KOPT-K1 (cell line): ENCODE data around the gene ACTRT3.
"Not testable (repeated sequence)": the region's sequence is repeated elsewhere in the genome, so short reads cannot be mapped to it uniquely, and the experiment has no call there.

Experiments used
- H3K27ac ChIP-seq: fragments of 200-600 bp; sonication (generic); 2 replicates; pipeline ENCODE4 v1.5.1; 2016; ENCODE audit warnings: antibody characterized with exemption, mild to moderate bottlenecking, low read depth, low read length; ENCODE audit not compliant: poor library complexity, severe bottlenecking
- H3K36me3 ChIP-seq: fragments of 200-600 bp; sonication (generic); 2 replicates; pipeline ENCODE4 v1.5.1; 2017; ENCODE audit warnings: antibody characterized with exemption, mild to moderate bottlenecking, low read length, moderate library complexity; ENCODE audit not compliant: insufficient read depth
- H3K9me3 ChIP-seq: fragments of 200-600 bp; sonication (generic); 2 replicates; pipeline ENCODE4 v1.5.1; 2017; ENCODE audit warnings: antibody characterized with exemption, low read length, mild to moderate bottlenecking; ENCODE audit not compliant: insufficient read depth, poor library complexity, severe bottlenecking

The ACTRT3 gene

GRCh38 chr3:169755488-169755887 is 13.9 kb downstream of the ACTRT3 start:
- H3K27ac ChIP-seq: no peak overlapping the region
- no peaks in the 10 kb centered on the region for H3K36me3 ChIP-seq
- no peaks in the 10 kb centered on the region for H3K9me3 ChIP-seq

DNA sequence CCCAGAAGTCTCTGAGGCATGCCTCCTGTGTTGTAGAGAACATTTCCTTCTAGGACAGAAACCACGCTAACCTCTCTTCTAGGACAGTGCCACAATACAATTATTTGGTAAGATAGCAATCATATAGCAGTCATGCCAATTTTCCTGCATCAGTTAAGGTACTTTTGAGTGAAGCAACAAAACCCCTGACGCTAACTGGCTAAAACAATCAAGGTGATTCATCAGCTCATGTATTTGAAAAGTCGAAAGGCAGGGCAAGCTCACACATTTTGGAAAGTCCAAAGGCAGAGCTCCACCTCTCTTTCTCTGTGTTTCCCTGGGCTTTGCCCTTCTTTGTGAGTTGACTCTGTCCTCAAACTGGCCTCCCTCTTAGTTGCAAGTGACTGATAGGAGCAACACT is 14.7 kb downstream of the ACTRT3 start:
- Histone ChIP-seq H3K36me3 (no peaks in the 10 kb centered on the region), H3K27ac (no peak overlapping the region), H3K9me3 (no peaks in the 10 kb centered on the region)

DNA sequence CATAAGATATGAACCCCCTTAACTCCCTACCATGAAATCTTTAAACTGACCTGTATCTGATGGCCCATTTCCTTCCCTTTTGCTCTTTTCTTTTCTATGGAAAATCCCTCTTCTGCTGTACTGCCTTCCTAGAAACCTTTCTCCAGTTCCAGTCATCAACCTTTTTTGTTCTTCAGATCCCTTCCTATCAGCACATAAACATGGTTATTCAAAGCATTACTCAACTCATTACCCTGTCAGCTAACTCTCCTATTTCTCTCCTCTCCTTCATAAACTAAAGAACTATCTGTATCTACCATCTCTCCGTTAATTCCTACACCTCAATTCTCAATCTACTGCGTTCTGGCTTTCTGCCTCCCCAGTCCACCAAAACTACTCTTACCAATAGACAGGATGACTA is 17.5 kb downstream of the ACTRT3 start:
- no peaks in the 10 kb centered on the region for H3K36me3 ChIP-seq
- H3K9me3 ChIP-seq: no peaks in the 10 kb centered on the region
- no peak overlapping the region for H3K27ac ChIP-seq

DNA sequence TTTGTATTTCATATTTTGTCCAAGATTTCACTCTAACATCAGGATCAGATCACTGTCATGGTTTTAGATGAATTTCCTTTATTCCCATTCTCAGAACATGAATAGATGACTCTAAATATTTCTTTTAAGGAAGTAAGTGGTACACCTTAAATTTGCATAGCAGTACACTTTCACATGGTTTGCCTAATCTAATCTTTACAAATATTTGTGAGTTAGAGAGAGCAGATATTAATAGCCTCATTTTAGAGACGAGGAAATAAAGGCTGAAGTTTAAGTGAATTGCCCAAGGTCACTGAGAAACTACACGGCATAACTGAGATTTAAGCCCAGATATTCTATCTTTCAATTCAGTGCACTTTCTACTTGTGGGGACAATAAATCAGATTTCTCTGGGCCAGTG is 18.7 kb downstream of the ACTRT3 start:
- H3K9me3 ChIP-seq: no peaks in the 10 kb centered on the region
- H3K27ac ChIP-seq: no peak overlapping the region
- no peaks in the 10 kb centered on the region for H3K36me3 ChIP-seq

- Histone ChIP-seq H3K36me3 (no peaks in the 10 kb centered on the region), H3K9me3 (no peaks in the 10 kb centered on the region), H3K27ac (no peak overlapping the region)
Measured at GRCh38 chr3:169748670-169749069, 20.7 kb downstream of the ACTRT3 start.

DNA sequence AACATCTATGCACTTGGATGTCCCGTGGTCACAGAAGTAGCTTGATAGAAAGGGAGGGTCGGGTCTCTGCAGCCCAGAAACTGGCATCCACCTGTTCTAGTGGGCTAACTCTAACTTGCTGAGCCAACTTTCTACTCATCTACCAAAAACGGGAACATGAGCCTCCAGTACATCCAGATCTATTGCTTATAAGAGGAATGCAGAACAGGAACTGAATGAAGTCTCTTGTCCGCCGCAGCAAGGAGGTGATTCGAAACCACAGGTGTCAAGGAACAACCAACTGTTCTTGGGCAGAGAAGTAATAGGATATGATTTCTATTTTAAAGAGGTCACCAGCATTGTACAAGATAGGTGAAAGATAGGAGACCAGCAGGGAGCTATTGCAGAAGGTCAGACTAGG is 22.4 kb downstream of the ACTRT3 start:
- H3K9me3 ChIP-seq: no peaks in the 10 kb centered on the region
- H3K27ac ChIP-seq: no peak overlapping the region
- H3K36me3 ChIP-seq: no peaks in the 10 kb centered on the region

DNA sequence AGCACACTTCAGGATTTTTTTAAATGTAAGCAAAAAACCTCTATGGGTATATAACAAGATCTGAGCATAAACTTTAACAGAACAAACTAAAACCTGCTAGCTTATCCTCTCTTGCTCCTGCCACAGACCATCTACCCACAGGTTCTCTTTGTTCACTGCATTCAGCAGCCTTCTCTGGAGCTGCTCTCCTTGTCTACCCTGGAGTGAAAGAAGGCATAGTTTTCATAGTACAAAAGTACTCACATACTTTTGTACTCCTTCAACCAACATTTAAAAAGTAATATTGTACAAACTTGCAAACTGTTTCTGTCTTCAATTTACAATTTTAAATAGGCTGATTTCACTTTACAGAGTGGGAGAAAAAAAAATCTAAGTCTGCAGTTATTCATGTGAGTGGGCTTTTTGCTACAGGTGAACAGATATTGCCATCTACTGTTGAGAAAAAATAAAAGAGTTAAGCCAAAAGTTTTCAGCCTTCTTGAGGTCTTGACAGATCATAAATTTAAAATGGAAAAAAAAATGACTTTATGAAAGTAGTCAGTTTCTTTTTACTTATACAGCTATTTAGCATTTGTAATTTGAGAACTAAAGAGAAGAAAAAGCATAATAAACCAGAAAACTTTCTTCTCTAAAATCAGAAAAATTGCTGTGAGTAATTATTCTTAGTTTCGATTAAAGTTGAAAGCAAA is 24.9 kb downstream of the ACTRT3 start:
- Histone ChIP-seq H3K36me3 (no peaks in the 10 kb centered on the region), H3K27ac (no peak overlapping the region), H3K9me3 (no peaks in the 10 kb centered on the region)

- H3K27ac ChIP-seq: no peak overlapping the region
- peaks cover 7% of the 10 kb centered on the region for H3K9me3 ChIP-seq
- H3K36me3 ChIP-seq: no peaks in the 10 kb centered on the region
Measured at GRCh38 chr3:169739067-169739466, 30.3 kb downstream of the ACTRT3 start.

DNA sequence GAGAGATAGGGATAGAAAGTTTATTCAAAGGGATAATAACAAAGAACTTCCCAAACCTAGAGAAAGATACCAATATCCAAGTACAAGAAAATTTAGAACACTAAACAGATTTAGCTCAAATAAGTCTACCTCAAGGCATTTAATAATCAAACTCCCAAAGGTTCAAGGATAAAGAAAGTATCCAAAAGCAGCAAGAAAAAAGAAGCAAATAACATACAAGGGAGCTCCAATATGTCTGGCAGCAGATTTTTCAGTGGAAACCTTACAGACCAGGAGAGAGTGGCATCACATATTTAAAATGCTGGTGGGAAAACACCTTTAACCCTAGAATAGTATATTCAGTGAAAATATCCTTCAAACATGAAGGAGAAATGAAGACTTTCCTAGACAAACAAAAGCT is 37.5 kb downstream of the ACTRT3 start:
- H3K36me3 ChIP-seq, H3K27ac ChIP-seq, H3K9me3 ChIP-seq: not testable (repeated sequence)

- peaks cover 4% of the 10 kb centered on the region for H3K9me3 ChIP-seq
- no peaks in the 10 kb centered on the region for H3K36me3 ChIP-seq
- no peak overlapping the region for H3K27ac ChIP-seq
Measured at GRCh38 chr3:169722724-169723123, 46.6 kb downstream of the ACTRT3 start.

DNA sequence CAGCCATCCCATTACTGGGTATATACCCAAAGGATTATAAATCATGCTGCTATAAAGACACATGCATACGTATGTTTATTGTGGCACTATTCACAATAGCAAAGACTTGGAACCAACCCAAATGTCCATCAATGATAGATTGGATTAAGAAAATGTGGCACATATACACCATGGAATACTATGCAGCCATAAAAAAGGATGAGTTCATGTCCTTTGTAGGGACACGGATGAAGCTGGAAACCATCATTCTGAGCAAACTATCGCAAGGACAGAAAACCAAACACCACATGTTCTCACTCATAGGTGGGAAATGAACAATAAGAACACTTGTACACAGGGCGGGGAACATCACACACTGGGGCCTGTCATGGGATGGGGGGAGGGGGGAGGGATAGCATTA is 50.9 kb downstream of the ACTRT3 start:
- H3K27ac ChIP-seq, H3K36me3 ChIP-seq, H3K9me3 ChIP-seq: not testable (repeated sequence)
